Activated CD4-positive, alpha-beta T cell treated with anti-CD3 and anti-CD28 coated beads, Interleukin-2, amount 50 U/mL, for 24 hours (primary cell): ENCODE measurements around the gene CACNA1D.

Experiments used
- DNase-seq, 2 donors: peaks; one replicate each; pipeline ENCODE4 v3.0.0-alpha.2; 2020; ENCODE audit warnings: low read depth in 1 of 2, low spot score in 1 of 2

The CACNA1D gene

DNA sequence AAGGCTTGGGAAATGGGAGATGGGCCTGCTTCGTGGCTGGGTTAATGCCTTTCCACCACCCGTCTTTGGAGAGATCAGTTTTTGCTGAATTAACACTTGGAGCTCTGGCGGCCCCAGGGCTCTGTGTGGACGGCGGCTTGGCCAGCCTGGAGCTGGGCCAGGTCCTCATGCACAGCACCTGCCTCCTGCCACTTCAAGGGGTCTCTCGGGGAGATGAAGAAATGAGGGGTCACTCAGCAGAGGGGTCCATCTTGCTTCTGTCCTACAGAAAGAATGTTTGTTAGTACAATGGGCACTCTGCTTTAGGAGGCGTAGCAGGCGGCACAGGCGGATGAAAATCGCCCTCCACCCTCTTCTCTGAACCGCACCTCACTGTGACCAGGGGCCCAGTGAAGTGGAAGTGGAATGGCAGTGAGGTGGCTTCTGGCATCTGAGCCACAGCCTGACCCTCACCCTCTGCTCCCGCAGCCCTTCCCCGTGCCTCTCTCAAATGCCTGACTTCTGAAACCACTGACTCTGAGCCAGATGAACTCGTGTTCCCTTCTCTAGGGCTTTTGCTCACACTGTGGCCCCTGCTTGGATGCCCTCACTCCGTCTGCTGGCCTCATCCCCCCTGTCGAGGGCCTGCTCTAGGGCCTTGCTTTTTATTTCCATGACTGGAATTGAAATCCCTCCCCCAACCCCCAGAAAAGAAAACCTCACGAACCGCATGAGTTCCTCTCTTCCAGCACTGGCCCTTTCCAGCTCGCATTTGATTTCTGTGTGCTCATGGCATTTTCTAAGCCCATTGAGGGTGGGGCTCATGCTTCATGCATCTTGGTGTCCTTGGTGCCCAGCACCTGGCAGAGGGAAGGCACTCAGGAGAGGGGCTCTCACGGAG lies 309.6 kb downstream of the CACNA1D start:
- DNase-seq: no peak

DNA sequence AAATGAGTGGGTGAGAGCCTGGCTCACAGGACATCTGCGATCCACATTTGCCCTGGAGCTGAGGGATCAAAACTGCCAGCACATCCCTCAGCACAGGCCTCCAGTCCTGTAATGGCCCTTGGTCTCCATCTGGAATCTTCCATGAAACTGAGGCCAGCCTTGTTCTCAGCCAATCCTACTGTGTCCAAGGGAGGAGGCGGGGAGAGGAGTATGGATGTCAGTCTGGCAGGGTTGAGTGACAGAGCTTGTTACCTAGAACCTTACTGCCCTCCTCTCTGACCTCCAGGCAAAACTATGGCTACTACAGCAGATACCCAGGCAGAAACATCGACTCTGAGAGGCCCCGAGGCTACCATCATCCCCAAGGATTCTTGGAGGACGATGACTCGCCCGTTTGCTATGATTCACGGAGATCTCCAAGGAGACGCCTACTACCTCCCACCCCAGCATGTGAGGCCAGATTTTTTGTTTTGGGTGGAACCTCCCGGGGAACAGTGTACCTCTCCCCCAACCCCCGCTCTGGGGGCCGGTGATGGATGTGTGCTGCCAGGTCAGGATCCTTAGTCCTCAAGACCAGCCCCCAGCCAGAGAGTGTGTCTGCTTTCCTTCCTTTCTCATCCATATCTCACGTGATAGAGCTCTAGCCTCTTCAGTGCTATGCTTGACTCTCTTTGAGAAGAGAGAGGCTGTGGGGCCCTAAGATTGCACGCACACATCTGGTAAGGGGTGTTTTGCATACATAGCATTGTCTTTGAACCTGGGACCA lies 310.5 kb downstream of the CACNA1D start:
- no peak for DNase-seq

DNA sequence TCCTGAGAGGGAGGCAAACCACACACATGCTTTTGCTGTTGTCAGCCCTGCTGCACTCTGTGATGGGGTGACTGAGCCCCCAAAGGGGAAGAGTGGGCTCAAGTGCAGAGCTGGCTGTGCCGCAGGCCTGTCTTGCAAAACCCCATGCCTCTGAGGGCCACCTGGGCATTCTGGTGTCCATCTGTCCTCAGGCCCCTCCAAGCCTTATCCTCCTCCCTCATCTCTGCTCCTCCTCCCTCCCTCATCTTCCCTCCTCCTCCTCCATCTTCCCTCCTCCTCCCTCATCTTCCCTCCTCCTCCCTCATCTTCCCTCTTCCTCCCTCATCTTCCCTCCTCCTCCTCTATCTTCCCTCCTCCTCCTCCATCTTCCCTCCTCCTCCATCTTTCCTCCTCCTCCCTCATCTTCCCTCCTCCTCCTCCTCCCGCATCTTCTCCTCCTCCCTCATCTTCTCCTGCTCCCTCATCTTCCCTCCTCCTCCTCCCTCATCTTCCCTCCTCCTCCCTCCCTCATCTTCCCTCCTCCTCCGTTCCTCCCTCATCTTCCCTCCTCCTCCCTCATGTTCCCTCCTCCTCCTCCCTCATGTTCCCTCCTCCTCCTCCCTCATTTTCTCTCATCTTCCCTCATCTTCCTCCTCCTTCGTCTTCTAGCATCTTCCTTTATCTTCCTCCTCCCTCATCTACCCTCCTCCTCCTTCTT lies 311.2 kb downstream of the CACNA1D start:
- no peak for DNase-seq

DNA sequence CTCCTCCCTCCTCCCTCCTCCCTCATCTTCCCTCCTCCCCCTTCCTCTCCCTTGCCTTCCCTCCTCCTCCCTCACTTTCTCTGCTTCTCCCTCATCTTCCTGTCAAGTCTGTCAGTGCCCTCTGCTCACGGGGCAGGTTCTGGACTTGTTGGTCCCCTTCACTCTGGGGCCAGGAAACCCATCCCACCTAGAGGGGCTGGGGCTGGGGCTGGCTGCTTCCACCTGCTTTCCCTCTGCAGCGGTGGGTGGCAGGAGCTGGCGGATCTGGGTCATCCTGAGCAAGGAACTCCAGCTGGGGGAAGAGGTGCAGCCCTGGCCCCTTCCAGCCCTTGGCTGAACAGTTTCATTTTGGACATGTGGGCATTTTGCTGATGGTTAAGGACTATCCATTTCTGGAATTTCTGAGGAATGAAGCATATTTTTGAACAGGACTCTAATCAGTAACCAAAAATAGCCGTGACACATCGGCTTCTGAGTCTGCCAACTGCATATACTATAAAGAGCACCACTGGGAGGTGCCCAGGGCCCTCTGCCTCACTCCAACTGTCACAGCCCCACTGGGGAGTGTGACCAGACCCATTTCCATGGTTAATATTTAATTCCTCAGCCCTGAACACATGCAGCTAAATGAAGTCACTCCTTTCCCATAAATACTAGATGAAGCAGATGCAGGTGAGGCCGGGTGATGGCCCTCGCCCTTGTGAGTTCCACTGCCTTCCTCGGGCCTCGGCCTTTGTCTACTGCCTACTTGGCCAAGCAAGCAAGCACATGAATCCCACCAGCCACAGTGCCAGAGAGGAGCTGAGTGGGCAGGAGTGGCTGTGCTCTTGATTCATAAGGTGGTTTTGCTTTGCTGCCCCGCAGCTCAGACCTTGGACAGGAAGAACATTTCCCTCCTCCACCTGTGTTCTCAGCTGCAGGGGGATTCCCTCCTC lies 312.0 kb downstream of the CACNA1D start:
- DNase-seq: no peak

DNA sequence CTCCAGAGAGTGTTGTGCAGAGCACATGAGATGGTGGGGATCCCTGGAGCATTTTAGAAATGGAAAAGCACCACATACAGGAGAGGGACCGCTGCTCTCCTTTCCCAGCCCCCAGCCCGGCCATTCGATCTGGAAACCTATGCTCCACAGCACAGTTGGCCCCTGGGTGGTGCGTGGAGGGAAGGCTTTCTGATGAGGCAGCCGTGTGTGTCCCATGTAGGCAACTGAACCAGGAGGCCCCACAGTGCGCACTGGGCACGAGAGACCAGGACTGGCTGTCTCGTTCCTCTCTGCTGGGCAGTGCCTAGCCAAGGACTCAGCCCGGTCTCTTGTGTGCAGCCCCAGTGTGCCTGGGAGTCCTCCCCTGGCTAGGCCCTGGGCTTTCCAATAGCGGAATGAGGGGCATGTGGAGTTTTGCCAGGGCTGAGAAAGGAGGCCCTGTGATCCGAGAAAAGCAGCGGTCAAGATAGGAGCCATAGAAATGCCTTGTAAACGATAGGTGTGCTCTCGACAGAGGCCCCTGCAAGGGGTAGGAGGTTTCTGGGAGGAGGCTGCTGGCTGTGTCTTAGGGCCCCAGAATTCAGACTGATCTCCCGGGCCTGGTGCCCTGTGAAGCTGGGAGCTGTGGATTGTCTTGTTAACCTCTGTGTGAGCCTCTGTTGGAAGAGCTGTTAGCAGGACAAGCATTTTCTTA lies 312.9 kb downstream of the CACNA1D start:
- DNase-seq: no peak

DNA sequence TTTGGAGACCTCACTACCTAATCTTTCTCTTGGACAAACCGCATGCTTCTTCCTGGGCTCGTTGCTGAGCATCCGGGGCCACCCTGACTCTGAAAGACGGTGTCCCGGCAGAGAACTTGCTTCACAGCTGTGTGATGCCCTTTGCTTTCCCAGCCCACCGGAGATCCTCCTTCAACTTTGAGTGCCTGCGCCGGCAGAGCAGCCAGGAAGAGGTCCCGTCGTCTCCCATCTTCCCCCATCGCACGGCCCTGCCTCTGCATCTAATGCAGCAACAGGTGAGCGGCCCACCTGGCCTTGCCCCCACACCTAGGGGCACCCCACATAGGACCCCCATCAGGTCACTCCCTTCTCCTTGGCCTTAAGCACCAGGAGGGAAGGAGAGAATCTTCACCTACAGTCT lies 314.1 kb downstream of the CACNA1D start:
- no peak for DNase-seq

DNA sequence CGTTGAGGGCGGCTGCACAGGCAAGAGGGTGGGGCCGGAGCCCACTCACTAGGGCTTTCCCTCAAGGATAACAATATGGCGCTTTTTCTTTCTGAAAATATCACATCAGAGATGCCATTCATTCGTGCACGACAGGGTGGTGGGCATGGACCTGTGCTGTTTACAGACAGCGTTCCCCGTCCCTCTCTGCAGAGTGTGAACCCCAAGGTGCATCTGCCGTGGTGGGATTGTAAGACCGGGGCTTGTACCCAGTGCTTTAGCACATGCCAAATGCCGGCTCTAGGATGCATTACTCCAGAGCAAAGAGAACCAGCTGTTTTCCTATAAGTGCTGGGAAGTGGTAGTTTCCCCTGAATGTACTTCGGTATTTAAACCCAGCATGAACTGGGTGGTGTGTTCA lies 314.9 kb downstream of the CACNA1D start:
- DNase-seq: no peak

DNA sequence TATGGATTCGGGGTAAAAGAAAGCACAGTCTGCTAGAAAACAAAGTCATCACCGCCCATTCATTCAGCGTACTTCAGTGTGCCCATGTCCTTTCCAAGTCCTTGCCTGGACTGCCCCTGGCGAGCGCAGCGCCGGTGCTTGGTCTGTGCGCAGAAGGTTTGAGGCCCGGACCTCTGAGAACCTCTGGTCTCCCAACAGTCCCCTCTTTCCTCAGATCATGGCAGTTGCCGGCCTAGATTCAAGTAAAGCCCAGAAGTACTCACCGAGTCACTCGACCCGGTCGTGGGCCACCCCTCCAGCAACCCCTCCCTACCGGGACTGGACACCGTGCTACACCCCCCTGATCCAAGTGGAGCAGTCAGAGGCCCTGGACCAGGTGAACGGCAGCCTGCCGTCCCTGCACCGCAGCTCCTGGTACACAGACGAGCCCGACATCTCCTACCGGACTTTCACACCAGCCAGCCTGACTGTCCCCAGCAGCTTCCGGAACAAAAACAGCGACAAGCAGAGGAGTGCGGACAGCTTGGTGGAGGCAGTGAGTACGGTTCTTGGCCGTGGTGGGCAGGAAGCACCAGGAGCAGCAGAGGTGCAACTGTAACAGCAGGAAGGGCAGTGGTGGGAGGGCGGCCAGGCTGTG lies 315.5 kb downstream of the CACNA1D start:
- DNase-seq: no peak

DNA sequence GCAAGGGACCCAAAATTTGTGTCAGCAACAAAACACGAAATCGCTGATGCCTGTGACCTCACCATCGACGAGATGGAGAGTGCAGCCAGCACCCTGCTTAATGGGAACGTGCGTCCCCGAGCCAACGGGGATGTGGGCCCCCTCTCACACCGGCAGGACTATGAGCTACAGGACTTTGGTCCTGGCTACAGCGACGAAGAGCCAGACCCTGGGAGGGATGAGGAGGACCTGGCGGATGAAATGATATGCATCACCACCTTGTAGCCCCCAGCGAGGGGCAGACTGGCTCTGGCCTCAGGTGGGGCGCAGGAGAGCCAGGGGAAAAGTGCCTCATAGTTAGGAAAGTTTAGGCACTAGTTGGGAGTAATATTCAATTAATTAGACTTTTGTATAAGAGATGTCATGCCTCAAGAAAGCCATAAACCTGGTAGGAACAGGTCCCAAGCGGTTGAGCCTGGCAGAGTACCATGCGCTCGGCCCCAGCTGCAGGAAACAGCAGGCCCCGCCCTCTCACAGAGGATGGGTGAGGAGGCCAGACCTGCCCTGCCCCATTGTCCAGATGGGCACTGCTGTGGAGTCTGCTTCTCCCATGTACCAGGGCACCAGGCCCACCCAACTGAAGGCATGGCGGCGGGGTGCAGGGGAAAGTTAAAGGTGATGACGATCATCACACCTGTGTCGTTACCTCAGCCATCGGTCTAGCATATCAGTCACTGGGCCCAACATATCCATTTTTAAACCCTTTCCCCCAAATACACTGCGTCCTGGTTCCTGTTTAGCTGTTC lies 316.9 kb downstream of the CACNA1D start:
- DNase-seq: no peak

DNA sequence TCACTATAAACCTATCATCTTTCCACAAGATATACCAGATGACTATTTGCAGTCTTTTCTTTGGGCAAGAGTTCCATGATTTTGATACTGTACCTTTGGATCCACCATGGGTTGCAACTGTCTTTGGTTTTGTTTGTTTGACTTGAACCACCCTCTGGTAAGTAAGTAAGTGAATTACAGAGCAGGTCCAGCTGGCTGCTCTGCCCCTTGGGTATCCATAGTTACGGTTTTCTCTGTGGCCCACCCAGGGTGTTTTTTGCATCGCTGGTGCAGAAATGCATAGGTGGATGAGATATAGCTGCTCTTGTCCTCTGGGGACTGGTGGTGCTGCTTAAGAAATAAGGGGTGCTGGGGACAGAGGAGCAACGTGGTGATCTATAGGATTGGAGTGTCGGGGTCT lies 318.0 kb downstream of the CACNA1D start:
- no peak for DNase-seq

DNA sequence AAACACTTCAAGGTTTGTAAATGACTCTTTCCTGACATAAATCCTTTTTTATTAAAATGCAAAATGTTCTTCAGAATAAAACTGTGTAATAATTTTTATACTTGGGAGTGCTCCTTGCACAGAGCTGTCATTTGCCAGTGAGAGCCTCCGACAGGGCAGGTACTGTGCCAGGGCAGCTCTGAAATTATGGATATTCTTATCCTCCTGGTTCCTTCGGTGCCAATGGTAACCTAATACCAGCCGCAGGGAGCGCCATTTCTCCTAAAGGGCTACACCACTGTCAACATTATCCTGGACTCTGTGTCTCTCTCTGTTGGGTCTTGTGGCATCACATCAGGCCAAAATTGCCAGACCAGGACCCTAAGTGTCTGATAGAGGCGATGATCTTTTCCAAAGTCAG lies 318.8 kb downstream of the CACNA1D start:
- no peak for DNase-seq

DNA sequence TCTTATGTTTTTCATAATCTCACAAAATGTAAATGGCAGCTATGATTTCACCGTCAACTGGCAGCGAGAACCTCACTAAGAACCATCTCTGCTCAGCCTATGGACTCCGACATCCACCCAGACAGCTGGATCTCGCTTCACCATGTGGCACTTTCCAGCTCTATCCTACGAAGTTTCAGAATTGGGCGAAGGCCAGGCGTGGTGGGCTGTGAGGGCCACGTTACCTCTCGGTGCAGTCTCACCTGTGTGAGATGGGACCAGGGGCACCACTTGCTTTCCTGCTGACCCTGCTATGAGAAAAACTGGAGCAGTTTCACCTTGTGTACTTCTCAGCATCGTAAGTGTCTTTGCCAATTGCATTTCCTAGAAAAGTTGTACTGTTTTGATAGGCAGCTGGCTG lies 319.5 kb downstream of the CACNA1D start:
- no peak for DNase-seq

DNA sequence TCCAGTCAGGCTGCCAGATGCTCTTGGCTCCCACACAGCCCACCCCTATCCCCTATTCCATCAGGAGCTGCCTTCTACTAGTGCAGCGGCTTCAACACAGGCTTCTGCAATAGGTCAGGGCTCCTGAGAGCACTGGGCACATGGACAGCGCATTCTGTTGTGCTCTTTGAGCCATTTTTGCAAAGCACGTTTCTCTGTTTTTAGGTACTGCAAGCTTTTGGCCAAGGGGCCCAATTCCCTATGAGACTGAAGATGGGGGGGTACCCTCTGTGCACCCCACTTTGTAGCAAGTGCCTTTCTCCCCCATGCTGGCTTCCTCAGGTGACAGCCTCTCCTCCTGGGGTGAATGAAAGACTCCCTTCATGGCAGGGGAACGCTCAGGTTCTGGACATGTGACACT lies 320.7 kb downstream of the CACNA1D start:
- DNase-seq: no peak

DNA sequence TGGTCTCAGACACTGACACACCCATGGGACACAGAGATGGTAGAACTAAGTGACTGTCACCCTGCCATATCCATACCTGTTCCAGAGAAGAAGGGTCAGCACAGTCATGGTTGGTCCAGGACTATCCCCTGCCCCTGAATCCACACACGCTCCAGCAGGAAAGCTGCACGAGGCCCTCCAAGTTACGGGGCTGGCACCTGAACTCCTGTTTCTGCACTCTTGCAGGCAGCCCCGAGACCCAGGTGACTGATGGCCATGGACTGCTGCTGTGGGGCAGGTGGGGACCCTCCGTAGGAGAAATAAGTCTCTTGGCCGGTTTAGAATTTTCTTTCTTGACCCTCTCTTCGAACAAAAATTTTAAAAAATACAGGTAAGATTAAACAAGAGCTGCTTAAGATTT lies 321.2 kb downstream of the CACNA1D start:
- DNase-seq: no peak

DNA sequence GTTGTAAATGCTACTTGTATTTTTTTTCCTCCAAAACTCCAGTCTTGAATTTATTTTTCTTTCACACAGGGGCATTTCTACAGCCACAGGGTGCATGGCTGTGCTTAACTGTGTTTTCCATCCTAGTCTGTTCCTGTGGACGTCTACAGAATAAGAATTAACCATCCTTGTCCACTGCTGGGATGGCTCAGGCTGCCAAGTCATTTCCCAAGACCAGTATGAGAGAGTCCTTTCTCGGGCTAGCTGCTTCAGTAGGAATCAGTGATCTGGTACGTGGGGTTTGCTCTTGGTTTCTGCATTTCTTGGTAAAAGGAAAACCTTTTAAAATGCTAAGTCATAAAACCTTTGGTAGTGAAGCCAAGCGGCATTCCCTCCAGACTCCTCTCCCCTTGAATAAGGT lies 322.0 kb downstream of the CACNA1D start:
- DNase-seq: no peak

DNA sequence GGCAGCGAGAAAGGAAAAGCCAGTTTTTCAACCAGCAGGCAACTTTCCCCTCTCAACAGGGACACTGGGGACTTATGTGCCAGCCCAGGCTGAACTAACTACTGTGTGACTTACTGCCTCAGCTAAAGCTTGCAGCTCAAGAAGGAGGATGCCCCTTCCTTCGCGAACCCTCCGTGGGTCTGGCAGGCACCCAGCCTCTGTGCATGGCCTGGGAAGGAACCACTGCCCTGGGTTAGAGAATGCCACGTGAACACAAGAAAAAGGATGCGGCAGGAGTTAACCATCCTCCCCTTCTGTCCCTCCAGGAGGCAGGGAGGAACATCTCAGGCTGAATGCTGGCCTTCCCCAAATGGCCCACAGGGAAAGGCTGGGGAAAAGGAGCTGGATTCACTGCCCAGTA lies 322.8 kb downstream of the CACNA1D start:
- no peak for DNase-seq

DNA sequence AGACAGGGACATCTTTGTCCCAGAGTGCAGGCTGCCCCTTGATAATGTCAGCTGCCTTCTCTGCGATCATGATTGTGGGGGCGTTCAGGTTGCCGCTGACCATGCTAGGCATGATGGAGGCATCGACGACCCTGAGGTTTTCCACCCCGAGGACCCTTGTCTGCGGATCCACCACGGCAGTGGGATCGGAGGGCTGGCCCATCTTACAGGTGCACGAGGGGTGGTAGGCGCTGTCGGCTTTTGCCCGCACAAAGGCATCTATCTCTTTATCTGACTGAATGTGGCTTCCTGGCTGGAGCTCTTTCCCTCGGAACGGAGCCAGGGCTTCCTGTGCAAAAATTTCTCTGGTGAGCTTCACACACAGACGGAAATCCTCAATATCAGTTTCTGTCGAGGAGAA lies 323.4 kb downstream of the CACNA1D start:
- DNase-seq: no peak

DNA sequence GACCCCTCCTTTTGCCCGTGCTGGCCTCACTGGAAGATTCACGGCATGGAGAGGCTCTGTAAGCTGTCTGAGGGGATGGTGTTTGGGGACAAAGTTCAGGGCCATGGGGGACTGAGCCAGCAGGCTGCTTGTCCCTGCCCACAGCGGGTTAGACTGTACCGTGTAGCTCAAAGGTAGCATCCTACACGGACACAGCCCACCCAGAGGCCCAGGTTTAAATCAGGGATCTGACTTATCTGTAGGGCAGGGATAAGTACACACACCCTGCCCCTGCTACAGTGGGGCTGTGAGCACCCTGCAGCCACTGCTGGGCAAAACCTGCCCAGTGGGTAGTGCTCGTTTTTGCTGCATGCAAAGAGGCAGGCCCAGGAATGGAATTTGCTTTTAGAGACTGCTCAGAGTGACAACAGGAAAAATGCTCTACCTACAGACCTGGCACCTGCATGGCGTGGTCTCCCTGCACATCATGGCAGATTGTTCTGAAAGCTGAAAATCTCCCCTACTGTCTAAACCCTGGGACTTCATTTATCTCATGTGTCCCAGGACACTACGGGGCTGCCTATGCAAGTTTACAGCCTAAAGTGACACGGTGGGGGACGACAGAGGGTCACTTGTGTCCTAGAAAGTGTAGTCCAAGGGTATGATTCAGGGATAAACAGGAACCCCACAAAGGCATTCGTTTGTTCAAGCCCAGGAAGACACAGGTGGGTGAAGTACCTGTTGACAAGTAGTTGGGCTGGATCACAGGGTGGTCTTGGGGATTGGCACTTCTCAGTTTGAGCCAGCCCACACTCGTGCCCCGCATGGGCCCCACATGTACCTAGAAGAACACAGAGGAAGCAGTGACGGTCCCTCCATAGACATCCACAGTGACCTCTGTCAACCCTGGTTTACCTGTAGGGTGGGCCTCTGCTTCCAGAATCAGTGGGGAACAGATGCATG lies 324.1 kb downstream of the CACNA1D start:
- no peak for DNase-seq
